ENCODE results near the gene BMERB1. TPM values are rescaled to one million over a fixed set of nuclear protein-coding genes. Genes with fewer than 3 reads are reported as not detected.

BMERB1 gene
- total RNA-seq, 1 donor from 2014 or later: 44.9 TPM

DNA sequence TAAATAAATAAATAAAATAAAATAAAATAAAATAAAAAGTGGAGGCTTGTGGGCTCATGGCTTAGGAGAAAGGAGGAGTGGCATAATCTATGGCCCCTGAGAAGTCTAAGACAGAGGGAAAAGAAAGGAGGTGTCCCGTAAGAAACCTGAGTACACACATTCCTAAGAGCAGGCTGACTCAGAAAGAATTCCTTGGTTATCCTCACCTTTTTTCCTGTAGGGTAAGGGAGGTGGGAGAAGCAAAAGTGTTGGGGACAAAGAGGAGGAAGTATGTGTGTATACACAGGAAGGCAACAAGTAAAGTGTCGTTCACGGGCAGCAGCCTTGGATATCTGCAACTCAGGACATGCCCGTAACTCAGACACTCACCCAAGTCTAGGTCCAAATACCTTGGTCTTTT lies 179.3 kb downstream of the BMERB1 start:
- no peak for DNase-seq (ENCODE audit: low spot score)

DNA sequence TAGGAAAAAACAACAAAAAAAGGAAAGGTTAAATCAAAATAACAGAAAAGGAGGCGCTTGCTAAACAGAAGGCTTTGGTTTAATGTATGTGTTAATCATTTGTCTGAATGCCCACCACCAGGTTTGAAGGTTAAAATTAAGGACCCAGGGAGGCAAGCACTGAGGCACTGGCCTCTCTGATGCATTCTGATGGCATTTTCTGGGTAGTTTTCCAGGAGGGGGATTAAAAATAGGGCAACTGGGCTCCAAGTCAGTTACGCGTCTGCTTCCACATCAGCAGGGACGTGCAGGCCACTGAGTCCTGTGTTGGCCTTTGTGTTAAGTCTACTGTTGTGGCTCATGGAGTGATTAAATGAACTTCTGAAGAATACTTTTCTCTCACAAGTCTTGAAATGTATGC lies 181.6 kb downstream of the BMERB1 start:
- no peak for DNase-seq (ENCODE audit: low spot score)

DNA sequence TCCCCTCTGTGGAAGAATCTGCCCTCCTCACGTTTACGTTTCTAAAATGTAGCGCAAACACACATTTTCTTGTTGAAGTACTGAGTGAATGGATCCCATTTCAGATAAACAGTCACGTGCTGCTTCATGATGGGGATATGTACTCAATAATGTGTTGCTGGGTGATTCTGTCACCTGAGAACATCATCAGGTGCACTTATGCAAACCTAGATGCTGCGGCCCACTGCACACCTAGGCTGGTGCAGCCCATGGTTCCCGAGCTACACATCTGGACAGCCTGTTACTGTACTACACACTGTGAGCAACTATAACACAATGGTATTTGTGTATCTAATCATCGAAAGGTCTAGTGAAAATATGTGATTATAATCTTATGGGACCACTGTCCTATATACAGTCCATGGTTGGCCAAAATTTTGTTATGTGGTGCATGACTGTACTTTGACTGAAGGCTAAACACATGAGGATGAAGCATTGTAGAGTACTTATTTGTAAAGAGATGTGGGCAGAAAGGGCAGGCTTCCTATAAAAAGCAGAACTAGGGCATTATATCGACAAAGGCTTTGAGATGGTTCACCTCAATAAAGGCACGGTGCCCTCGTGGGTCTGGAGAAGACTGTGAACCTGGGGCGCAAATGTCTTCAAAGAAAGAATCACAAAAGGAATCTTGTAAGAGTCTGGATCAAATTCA lies 182.2 kb downstream of the BMERB1 start:
- no peak for DNase-seq (ENCODE audit: low spot score)

DNA sequence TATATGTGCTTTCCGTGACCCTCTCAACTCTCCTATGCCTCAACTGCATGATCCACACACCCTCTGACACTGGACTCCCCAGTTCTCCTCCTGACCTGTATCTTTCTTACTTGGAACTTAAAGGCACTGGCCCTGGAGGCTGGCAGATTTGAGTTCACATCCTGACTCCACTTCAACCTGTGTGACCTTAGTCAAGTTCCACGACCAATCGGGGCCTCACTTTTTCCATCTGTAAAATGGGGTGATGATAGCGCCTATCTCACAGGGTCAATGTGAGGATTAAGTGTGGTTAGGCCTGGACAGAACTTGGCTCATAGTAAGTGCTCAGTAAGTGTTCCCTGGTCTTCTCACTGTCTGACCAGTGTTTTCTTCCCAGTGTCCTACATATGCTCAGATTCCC lies 183.5 kb downstream of the BMERB1 start:
- no peak for DNase-seq (ENCODE audit: low spot score)

DNA sequence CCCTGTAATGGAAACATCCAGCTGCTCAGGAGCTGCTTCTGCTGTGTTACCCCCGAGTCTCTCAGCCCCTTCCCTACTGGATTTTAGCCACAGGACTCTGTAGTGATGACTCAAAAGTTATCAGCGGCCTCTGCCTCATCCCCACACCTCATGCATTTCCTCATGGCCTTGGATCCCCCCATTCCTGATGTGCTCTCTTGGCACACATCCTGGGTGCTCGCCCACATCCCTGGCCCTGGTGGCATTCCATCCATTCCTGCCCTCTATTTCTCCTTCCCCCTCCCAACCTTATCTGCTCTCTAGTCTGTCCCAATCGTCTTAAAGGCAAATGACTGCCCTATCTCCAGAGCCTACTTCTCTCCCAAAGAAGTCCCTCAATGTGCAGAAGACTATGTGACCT lies 184.0 kb downstream of the BMERB1 start:
- DNase-seq (ENCODE audit: low spot score): no peak

DNA sequence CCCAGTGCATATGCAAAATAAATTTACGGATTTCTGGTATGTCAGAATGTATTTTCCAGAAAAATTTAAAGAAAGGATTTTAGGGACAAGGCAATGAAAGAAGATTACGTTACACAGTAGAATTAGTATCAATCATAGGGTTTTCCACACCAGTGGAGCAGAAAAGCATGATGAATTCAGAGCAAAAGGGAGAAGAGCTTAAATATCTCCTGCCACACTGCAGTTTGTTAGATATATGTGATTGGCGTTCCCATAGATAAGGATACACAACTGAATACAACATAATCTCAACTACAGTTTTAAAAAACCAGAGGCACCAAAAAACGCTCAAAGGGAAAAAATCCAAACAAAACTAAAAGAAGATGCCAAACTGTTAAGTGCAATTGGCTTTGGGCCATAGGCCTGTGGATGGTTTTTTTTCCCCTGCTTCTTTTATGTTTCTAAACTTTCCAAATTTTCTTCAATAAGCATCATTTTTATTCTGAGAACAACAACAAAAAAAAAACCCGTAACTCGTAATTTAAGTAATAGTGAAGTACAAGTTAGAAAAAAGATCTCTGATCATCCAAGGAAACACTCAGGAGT lies 186.3 kb downstream of the BMERB1 start:
- no peak for DNase-seq (ENCODE audit: low spot score)

DNA sequence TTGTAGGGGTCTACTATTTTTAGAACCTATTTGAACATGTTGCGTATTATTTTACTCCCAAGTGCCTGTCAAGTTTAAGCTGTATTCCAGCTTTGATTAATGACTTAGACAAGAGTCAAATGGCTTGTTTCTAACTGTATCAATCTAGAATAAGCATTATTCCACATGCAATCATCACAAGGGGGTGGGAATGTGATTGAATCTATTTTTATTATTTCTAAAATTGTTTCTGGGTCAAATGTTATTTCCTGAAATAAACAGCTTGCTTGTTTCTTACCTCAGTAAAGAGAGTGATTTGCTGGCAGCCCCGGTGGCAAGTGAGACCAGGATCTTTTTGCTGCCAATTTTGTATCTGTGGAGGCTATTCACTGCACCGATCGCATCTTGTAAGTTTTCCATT lies 187.1 kb downstream of the BMERB1 start:
- no peak for DNase-seq (ENCODE audit: low spot score)

DNA sequence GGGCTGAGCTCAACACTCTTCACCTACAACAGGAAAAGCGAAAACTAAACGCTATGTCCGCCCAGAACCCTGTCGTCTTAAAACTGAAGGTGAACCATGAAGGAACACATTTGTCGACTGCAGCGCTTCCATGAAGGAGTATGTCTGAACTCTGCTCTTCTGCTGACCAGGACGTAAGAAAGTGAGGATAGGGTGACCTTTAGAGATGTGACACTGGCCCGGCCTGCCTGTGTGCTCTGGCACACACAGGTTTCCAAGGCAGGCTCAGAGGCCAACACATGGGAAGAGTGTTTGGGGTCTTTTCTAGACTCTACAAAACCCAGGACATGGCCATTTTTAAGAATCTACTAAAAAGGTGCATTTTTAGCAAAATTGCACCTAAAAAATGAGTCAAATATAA lies 187.5 kb downstream of the BMERB1 start:
- DNase-seq (ENCODE audit: low spot score): no peak

DNA sequence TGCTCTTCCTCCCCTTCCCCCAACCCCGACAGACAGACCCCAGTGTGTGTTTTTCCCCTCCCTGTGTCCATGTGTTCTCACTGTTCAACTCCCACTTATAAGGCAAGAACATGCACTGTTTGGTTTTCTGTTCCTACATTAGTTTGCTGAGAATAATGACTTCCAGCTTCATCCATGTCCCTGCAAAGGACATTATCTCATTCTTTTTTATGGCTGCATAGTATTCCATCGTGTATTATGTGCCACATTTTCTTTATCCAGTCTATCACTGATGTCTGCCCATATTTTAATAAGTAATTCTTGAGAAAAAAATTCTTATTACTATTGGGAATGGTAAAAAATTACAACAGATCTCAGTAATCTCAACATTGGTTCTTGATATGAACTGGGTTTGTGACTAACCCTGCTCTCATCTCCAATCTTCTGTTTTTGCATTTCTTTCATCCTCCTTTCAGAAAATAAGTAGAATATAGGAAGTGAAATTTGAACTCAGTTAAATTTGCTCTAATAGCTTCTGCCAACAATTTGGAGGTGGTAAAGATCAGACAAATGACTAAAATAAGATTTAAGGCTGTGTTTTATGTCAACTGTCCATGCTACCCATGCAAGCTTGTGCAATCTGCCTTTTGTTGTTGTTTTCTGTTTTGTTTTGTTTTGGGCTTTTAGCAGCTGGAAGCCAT lies 197.5 kb downstream of the BMERB1 start:
- DNase-seq (ENCODE audit: low spot score): no peak

DNA sequence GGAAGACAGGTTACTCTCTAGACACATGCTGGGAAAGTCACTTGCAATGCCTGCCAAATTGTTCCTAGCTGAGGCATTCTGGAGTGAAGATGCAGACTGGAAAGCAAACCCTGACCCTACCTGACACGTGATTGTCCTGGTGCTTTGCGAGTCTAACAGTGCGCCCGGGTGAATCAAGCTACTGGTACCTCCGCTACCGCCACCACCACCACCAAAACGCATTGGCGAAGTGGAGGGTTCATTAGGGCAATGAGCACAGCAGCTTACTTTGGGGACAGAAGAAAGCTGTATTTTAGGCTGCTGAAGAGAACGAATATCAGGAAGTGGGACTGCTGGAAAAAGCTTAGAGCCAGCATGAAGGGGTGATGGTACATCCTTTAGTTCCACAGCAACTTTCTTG lies 201.5 kb downstream of the BMERB1 start:
- no peak for DNase-seq (ENCODE audit: low spot score)

DNA sequence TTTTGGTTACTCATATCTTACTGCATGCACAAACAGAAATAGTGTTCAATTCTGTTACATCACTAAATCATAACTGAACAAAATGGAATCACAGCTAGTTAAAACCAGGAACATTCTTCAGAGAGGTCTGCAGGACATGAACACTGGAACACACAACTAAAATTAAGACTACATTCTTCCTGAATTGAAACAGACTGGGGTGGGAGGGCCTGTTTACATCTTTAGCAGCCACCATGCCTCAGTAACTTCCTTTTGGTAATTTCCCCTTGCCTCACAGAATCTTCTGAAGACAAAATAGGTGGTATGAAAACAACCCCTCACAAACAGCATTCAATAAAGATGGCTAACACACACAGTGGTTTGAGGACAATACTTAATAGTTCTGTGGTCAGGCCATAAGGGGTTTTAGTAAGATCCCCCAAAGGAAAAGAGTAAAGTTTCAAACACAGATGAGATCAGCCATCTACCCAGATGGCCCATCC lies 202.0 kb downstream of the BMERB1 start:
- DNase-seq (ENCODE audit: low spot score): no peak

Other genes with a start within 250 kb of the BMERB1 start
- 15.6 TPM for gene NPIPA5, start 56.3 kb upstream of the BMERB1 start, total RNA-seq
- 17.1 TPM for gene MPV17L, start 38.8 kb upstream of the BMERB1 start, total RNA-seq
- gene MARF1, start 208.6 kb downstream of the BMERB1 start, total RNA-seq: 98.3 TPM
- 30.8 TPM for gene NDE1, start 215.7 kb downstream of the BMERB1 start, total RNA-seq